GM18526 (cell line): ENCODE data around the gene FXYD5.

Source experiments
- POLR2A ChIP-seq: IDR thresholded peaks from 3 replicates; pipeline ENCODE4 v1.6.1; 2011; ENCODE audit not compliant: insufficient read length; ENCODE audit errors: extremely low read depth

The FXYD5 gene

GRCh38 chr19:35116072-35116801 lies 38.3 kb upstream of the FXYD5 start:
- TF ChIP-seq POLR2A, result no peak

- TF ChIP-seq POLR2A, result no peak
Observed at GRCh38 chr19:35117116-35117515, 37.4 kb upstream of the FXYD5 start.

DNA sequence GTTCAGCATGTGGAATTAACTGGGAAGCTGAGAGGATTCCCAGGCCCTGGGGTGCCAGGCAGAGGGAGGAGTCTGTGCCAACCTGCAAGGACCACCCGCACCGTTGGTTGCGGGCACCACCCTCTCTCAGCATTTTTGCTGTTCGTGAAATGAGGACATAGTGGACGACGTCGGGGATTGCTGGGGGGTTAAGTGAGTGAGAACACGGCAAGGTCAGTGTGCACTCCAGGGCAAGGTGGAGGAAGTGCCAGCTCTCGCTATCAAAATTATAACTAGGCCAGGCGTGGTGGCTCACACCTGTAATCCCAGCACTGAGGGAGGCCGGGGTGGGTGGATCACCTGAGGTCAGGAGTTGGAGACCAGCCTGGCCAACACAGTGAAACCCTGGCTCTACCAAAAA lies 36.7 kb upstream of the FXYD5 start:
- no peak for TF ChIP-seq POLR2A

- no peak for TF ChIP-seq POLR2A
Observed at GRCh38 chr19:35118268-35119020, 36.1 kb upstream of the FXYD5 start.

DNA sequence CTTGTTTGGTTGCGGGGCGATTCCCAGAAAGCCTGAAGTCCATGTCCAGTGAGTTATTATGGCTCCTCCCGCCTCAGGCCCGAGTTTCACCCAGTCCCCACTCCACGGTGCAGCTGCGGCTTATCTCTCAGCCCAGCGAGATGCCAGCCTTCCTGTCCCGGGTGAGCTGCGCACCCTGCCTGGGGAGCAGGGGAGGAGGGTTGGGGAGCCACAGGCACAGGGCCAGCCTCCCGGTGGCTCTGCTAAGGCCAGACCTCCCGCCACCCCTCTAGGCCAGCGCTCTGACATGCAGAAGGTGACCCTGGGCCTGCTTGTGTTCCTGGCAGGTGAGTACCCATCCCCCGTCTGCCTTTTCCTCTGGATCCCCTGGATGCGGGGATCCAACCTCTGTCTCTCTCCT lies 35.4 kb upstream of the FXYD5 start:
- no peak for TF ChIP-seq POLR2A

DNA sequence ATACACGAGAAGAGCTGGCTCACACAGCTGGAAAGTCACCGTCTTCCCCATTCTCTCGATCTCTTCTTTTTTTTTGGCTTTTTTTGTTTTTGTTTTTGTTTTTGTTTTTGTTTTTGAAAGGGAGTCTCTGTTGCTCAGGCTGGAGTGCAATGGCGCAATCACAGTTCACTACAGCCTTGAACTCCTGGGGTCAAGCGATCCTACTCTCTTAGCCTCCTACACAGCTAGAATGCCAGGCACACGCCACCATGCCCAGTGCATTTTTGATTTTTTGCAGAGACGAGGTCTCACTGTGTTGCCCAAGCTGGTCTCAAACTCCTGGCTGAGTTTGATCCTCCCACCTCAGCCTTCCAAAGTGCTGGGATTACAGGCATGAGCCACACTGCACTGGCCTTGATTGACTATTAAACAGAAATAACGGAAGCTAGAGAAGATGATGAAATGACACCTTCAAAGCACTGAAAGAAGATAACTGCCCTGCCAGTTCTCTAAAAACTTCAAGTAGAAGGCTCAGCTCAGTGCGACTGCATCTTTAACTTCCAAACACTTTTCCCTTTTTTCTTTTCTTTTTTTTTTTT lies 34.9 kb upstream of the FXYD5 start:
- TF ChIP-seq POLR2A, result no peak

DNA sequence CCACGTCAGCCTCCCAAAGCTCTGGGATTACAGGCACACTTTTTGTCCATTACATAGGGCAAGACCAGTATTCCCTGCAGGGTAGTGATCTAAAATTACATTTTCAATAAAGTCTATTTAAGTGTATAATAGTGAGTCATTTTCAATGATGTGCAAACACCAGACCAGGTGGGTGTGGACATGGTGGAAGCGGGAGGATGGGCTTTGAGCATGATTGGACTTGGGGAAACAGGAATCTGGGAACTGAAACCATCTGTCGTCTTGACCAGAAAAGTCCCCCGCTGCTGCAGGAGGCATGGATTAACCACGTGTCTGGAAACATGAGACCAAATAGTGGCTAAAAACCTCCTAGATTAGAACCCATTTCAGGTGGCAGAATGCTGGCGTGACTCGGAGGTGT lies 34.0 kb upstream of the FXYD5 start:
- no peak for TF ChIP-seq POLR2A

- TF ChIP-seq POLR2A, result no peak
Observed at GRCh38 chr19:35120898-35121297, 33.6 kb upstream of the FXYD5 start.

DNA sequence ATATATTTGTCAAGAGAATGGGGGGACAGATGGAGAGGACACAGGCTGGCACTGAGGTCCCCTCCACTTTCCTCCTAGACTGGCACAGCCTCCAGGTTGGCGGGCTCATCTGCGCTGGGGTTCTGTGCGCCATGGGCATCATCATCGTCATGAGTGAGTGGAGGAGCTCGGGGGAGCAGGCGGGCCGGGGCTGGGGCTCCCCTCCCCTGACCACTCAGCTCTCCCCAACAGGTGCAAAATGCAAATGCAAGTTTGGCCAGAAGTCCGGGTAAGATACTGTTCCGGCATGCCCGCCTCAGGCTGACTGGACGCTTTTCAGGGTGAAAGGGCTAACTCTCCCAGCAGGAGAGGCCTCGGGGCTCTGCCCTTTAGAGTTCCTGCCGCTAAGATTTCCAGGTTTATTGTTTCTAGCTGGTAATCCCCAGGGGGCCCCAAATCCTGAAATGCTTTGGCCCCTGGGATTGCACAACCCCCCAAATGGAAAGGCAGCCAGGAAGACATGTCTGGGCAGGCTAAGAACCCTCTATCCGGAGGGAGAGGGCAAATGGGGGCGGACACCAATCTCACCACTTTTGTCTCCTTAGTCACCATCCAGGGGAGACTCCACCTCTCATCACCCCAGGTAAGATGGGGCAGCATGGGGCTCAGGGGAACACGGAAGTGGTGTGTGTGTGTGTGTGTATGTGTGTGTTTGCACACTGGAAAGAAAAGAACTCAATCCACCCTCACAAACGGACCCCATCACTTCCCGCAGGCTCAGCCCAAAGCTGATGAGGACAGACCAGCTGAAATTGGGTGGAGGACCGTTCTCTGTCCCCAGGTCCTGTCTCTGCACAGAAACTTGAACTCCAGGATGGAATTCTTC lies 31.6 kb upstream of the FXYD5 start:
- no peak for TF ChIP-seq POLR2A

- no peak for TF ChIP-seq POLR2A
Observed at GRCh38 chr19:35123573-35123972, 31.0 kb upstream of the FXYD5 start.

- TF ChIP-seq POLR2A, result peak; percentile 66
Observed at GRCh38 chr19:35124098-35125060, 30.2 kb upstream of the FXYD5 start.

DNA sequence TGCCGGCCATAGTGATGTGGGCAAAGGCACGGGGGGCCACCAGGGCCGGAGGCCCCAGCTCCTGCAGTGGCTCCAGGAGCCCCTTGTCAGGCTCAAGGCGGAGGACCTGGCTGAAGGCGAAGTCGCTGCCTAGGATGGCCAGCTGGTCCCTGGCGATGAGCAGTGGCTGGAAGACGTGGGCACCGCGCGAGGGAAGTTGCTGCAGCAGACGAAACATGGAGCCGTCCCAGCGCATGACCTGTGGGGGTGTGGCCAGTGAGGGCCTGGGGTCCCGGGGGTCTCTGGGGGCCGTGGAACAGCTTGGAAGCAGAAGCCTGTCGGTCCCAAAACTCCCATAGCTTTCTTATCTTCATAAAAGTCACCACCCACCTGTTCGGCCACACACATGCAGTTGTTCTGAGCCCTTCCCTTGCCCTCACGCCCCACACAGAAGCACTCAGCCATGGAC lies 29.2 kb upstream of the FXYD5 start:
- TF ChIP-seq POLR2A, result no peak

- no peak for TF ChIP-seq POLR2A
Observed at GRCh38 chr19:35125749-35126623, 28.5 kb upstream of the FXYD5 start.
